HepG2 (cell line): ENCODE data around the gene CAPN2. TPM values are rescaled to one million over a fixed set of nuclear protein-coding genes. Genes with fewer than 3 reads are reported as not detected.

ENCODE experiments used
- ATF1 ChIP-seq: IDR thresholded peaks from 2 replicates; pipeline ENCODE4 v1.6.1; 2016; ENCODE audit warnings: mild to moderate bottlenecking, control low read depth
- FOXA3 ChIP-seq: IDR thresholded peaks from 2 replicates; pipeline ENCODE4 v1.6.1; 2016; ENCODE audit warnings: missing genetic modification reagents, missing compliant biosample characterization
- HDAC2 ChIP-seq: sonication (generic); formaldehyde crosslinking; IDR thresholded peaks from 2 replicates; pipeline ENCODE4 v1.4.0; 2020; ENCODE audit warnings: missing genetic modification reagents
- HHEX ChIP-seq: IDR thresholded peaks from 2 replicates; pipeline ENCODE4 v1.6.1; 2016; ENCODE audit warnings: control low read depth
- HMG20A ChIP-seq: IDR thresholded peaks from 2 replicates; pipeline ENCODE4 v1.6.1; 2016; ENCODE audit warnings: borderline replicate concordance
- HMG20B ChIP-seq: conservative IDR thresholded peaks from 2 replicates; pipeline ENCODE4 v1.6.1; 2016; ENCODE audit warnings: missing genetic modification reagents, missing compliant biosample characterization
- JUND ChIP-seq: sonication (generic); formaldehyde crosslinking; IDR thresholded peaks from 2 replicates; pipeline ENCODE4 v1.8.0; 2022; ENCODE audit warnings: mild to moderate bottlenecking, missing genetic modification reagents
- MEIS2 ChIP-seq: sonication (generic); formaldehyde crosslinking; IDR thresholded peaks from 2 replicates; pipeline ENCODE4 v1.9.0; 2021; ENCODE audit warnings: mild to moderate bottlenecking, missing genetic modification reagents
- NR2C2 ChIP-seq: sonication (generic); formaldehyde crosslinking; IDR thresholded peaks from 2 replicates; pipeline ENCODE4 v1.4.0; 2020; ENCODE audit warnings: missing genetic modification reagents, mild to moderate bottlenecking, moderate library complexity, borderline replicate concordance
- REPIN1 ChIP-seq: sonication (generic); formaldehyde crosslinking; IDR thresholded peaks from 2 replicates; pipeline ENCODE4 v1.8.0; 2022; ENCODE audit warnings: missing genetic modification reagents, low read depth, mild to moderate bottlenecking, borderline replicate concordance
- SALL1 ChIP-seq: sonication (generic); formaldehyde crosslinking; IDR thresholded peaks from 2 replicates; pipeline ENCODE4 v1.8.0; 2022; ENCODE audit warnings: mild to moderate bottlenecking, missing genetic modification reagents
- TCF7 ChIP-seq: sonication (generic); IDR thresholded peaks from 2 replicates; pipeline ENCODE4 v1.6.1; 2016; ENCODE audit warnings: antibody characterized with exemption, low read depth
- TEAD3 ChIP-seq: optimal IDR thresholded peaks from 2 replicates; pipeline ENCODE3; 2016; ENCODE audit warnings: borderline replicate concordance
- ZBTB3 ChIP-seq: sonication (generic); formaldehyde crosslinking; IDR thresholded peaks from 2 replicates; pipeline ENCODE4 v1.4.0; 2020; ENCODE audit warnings: low read depth, mild to moderate bottlenecking, moderate library complexity, missing genetic modification reagents, borderline replicate concordance
- ZKSCAN8 ChIP-seq: IDR thresholded peaks from 2 replicates; pipeline ENCODE4 v1.6.1; 2016; ENCODE audit warnings: borderline replicate concordance, missing genetic modification reagents, missing compliant biosample characterization
- ZNF205 ChIP-seq: IDR thresholded peaks from 2 replicates; pipeline ENCODE4 v1.6.1; 2018; ENCODE audit warnings: missing biosample characterization, missing genetic modification reagents
- ZNF24 ChIP-seq: fragments of 450-650 bp; IDR thresholded peaks from 2 replicates; pipeline ENCODE4 v1.6.1; 2017; ENCODE audit warnings: antibody characterized with exemption, mild to moderate bottlenecking
- ZNF331 ChIP-seq: sonication (generic); formaldehyde crosslinking; IDR thresholded peaks from 2 replicates; pipeline ENCODE4 v1.4.0; 2020; ENCODE audit warnings: missing genetic modification reagents
- ZNF354B ChIP-seq: sonication (generic); formaldehyde crosslinking; IDR thresholded peaks from 2 replicates; pipeline ENCODE4 v1.8.0; 2022; ENCODE audit warnings: mild to moderate bottlenecking, missing genetic modification reagents
- ZNF451 ChIP-seq: sonication (generic); formaldehyde crosslinking; IDR thresholded peaks from 2 replicates; pipeline ENCODE4 v1.5.0; 2020; ENCODE audit warnings: mild to moderate bottlenecking, missing genetic modification reagents
- ZNF496 ChIP-seq: sonication (generic); formaldehyde crosslinking; IDR thresholded peaks from 2 replicates; pipeline ENCODE4 v1.8.1; 2023; ENCODE audit warnings: mild to moderate bottlenecking, moderate library complexity, missing genetic modification reagents; ENCODE audit not compliant: insufficient replicate concordance
- polyA plus RNA-seq, 8 experiments: library from polyadenylated mRNA; depleted of rRNA in 3 of 8; stranded (reverse) in 7 of 8; unstranded in 1 of 8; fragments of >200 nt; fragmentation: Illumina TruSeq in 4 of 8; extraction: Trizol in 4 of 8; gene quantifications; 2 replicates each; pipeline versions ENCODE4 v1.2.1 to v1.2.3, GENCODE V29; 2011 to 2016; ENCODE audit warnings: low read depth in 4 of 8, missing spikeins in 1 of 8, mixed read lengths in 1 of 8; ENCODE audit not compliant: insufficient read depth in 1 of 8
- total RNA-seq, 5 experiments: library from RNA; depleted of rRNA; stranded (reverse); fragments of >200 nt; fragmentation: Illumina TruSeq; extraction: Trizol; gene quantifications; 2 replicates each; pipeline ENCODE4 v1.2.3, GENCODE V29; 2016; ENCODE audit warnings: low read depth in 1 of 5
- TF ChIP-seq, protein P1 (sequence below): IDR thresholded peaks from 2 replicates; pipeline ENCODE4 v1.4.0; 2020; ENCODE audit warnings: mild to moderate bottlenecking, missing genetic modification reagents
- TF ChIP-seq, protein P2 (sequence below): sonication (generic); formaldehyde crosslinking; IDR thresholded peaks from 2 replicates; pipeline ENCODE4 v1.4.0; 2020; ENCODE audit warnings: missing genetic modification reagents
- TF ChIP-seq, protein P3 (sequence below): sonication (generic); formaldehyde crosslinking; IDR thresholded peaks from 2 replicates; pipeline ENCODE4 v1.4.0; 2020; ENCODE audit warnings: missing genetic modification reagents
- TF ChIP-seq, protein P4 (sequence below): sonication (generic); formaldehyde crosslinking; IDR thresholded peaks from 2 replicates; pipeline ENCODE4 v1.5.0; 2020; ENCODE audit warnings: missing genetic modification reagents

Gene CAPN2
- total and polyA plus RNA-seq, 2 of the 13 experiments (the other 11 are each of a cell fraction or from before 2014, with no cell fraction given) = 6.2 to 7.4 TPM

- TF ChIP-seq, protein P1, sequence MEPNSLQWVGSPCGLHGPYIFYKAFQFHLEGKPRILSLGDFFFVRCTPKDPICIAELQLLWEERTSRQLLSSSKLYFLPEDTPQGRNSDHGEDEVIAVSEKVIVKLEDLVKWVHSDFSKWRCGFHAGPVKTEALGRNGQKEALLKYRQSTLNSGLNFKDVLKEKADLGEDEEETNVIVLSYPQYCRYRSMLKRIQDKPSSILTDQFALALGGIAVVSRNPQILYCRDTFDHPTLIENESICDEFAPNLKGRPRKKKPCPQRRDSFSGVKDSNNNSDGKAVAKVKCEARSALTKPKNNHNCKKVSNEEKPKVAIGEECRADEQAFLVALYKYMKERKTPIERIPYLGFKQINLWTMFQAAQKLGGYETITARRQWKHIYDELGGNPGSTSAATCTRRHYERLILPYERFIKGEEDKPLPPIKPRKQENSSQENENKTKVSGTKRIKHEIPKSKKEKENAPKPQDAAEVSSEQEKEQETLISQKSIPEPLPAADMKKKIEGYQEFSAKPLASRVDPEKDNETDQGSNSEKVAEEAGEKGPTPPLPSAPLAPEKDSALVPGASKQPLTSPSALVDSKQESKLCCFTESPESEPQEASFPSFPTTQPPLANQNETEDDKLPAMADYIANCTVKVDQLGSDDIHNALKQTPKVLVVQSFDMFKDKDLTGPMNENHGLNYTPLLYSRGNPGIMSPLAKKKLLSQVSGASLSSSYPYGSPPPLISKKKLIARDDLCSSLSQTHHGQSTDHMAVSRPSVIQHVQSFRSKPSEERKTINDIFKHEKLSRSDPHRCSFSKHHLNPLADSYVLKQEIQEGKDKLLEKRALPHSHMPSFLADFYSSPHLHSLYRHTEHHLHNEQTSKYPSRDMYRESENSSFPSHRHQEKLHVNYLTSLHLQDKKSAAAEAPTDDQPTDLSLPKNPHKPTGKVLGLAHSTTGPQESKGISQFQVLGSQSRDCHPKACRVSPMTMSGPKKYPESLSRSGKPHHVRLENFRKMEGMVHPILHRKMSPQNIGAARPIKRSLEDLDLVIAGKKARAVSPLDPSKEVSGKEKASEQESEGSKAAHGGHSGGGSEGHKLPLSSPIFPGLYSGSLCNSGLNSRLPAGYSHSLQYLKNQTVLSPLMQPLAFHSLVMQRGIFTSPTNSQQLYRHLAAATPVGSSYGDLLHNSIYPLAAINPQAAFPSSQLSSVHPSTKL (CRISPR knock-in tag) = peak; percentile 76
- TF ChIP-seq, protein P2, sequence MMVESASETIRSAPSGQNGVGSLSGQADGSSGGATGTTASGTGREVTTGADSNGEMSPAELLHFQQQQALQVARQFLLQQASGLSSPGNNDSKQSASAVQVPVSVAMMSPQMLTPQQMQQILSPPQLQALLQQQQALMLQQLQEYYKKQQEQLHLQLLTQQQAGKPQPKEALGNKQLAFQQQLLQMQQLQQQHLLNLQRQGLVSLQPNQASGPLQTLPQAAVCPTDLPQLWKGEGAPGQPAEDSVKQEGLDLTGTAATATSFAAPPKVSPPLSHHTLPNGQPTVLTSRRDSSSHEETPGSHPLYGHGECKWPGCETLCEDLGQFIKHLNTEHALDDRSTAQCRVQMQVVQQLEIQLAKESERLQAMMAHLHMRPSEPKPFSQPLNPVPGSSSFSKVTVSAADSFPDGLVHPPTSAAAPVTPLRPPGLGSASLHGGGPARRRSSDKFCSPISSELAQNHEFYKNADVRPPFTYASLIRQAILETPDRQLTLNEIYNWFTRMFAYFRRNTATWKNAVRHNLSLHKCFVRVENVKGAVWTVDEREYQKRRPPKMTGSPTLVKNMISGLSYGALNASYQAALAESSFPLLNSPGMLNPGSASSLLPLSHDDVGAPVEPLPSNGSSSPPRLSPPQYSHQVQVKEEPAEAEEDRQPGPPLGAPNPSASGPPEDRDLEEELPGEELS (CRISPR knock-in tag) = 0 out of 2 replicates have a peak, but pooled peaks have one; percentile 30
- 0 out of 2 replicates have a peak, but pooled peaks have one; percentile 55 for TF ChIP-seq HMG20B (CRISPR knock-in tag)
- no peak for TF ChIP-seq JUND (CRISPR knock-in tag)
- TF ChIP-seq HHEX (CRISPR knock-in tag) = no peak
- no peak for TF ChIP-seq ZNF451 (CRISPR knock-in tag)
- peak; percentile 74 for TF ChIP-seq HMG20A (CRISPR knock-in tag)
- no peak for TF ChIP-seq ZNF24
- no peak for TF ChIP-seq REPIN1
- 0 out of 2 replicates have a peak, but pooled peaks have one; percentile 17 for TF ChIP-seq ATF1 (CRISPR knock-in tag)
- TF ChIP-seq TCF7 = 0 out of 2 replicates have a peak, but pooled peaks have one; percentile 7
- peak; percentile 28; the same call in 1 of the 2 replicates for TF ChIP-seq SALL1 (CRISPR knock-in tag)
- TF ChIP-seq, protein P3, sequence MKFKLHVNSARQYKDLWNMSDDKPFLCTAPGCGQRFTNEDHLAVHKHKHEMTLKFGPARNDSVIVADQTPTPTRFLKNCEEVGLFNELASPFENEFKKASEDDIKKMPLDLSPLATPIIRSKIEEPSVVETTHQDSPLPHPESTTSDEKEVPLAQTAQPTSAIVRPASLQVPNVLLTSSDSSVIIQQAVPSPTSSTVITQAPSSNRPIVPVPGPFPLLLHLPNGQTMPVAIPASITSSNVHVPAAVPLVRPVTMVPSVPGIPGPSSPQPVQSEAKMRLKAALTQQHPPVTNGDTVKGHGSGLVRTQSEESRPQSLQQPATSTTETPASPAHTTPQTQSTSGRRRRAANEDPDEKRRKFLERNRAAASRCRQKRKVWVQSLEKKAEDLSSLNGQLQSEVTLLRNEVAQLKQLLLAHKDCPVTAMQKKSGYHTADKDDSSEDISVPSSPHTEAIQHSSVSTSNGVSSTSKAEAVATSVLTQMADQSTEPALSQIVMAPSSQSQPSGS = 0 out of 2 replicates have a peak, but pooled peaks have one; percentile 18
- no peak for TF ChIP-seq ZNF496 (CRISPR knock-in tag)
- TF ChIP-seq, protein P4, sequence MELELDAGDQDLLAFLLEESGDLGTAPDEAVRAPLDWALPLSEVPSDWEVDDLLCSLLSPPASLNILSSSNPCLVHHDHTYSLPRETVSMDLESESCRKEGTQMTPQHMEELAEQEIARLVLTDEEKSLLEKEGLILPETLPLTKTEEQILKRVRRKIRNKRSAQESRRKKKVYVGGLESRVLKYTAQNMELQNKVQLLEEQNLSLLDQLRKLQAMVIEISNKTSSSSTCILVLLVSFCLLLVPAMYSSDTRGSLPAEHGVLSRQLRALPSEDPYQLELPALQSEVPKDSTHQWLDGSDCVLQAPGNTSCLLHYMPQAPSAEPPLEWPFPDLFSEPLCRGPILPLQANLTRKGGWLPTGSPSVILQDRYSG (CRISPR knock-in tag) = no peak
- TF ChIP-seq TEAD3 (CRISPR knock-in tag) = peak; percentile 57
- no peak for TF ChIP-seq ZNF354B (CRISPR knock-in tag)
- TF ChIP-seq ZNF331 (CRISPR knock-in tag) = peak; percentile 69
- no peak for TF ChIP-seq ZKSCAN8 (CRISPR knock-in tag)
- peak; percentile 58 for TF ChIP-seq FOXA3 (CRISPR knock-in tag)
- peak; percentile 66 for TF ChIP-seq HDAC2 (CRISPR knock-in tag)
- TF ChIP-seq MEIS2 = 0 out of 2 replicates have a peak, but pooled peaks have one; percentile 34
- no peak for TF ChIP-seq NR2C2 (CRISPR knock-in tag)
- no peak for TF ChIP-seq ZBTB3
- no peak for TF ChIP-seq ZNF205 (CRISPR knock-in tag)
Measured at GRCh38 chr1:223708001-223708359, 4.4 kb upstream of the CAPN2 start (continued).
